ENCODE results near the gene OR4M1.
"Not testable (repeated sequence)": the region's sequence is repeated elsewhere in the genome, so short reads cannot be mapped to it uniquely, and the experiment has no call there.

The OR4M1 gene

GRCh38 chr14:19773204-19773603, at the start of gene OR4M1:
Gene OR4M1 (plus strand): TSS chr14:19773504. CDS start chr14:19780323, 6,819 bp downstream.
- in situ Hi-C loops (cut with HindIII; ENCODE audit: low sequenced_read_pairs): not testable (repeated sequence)

GRCh38 chr14:19729359-19729758, 43.9 kb upstream of the OR4M1 start:
- in situ Hi-C loops (cut with HindIII; ENCODE audit: low sequenced_read_pairs): no loop called here

- in situ Hi-C loops (cut with HindIII; ENCODE audit: low sequenced_read_pairs): no loop called here
Measured at GRCh38 chr14:19729763-19730162, 43.5 kb upstream of the OR4M1 start.

GRCh38 chr14:19733893-19734292, 39.4 kb upstream of the OR4M1 start:
- in situ Hi-C loops (cut with HindIII; ENCODE audit: low sequenced_read_pairs): not testable (repeated sequence)

- in situ Hi-C loops (cut with HindIII; ENCODE audit: low sequenced_read_pairs): no loop called here
Measured at GRCh38 chr14:19743256-19743655, 30.0 kb upstream of the OR4M1 start, which contains the start of gene OR4Q3. Gene OR4Q3 (plus strand): TSS chr14:19743571.

GRCh38 chr14:19752316-19752715, 21.0 kb upstream of the OR4M1 start:
- in situ Hi-C loops (cut with HindIII; ENCODE audit: low sequenced_read_pairs): not testable (repeated sequence)

- in situ Hi-C loops (cut with HindIII; ENCODE audit: low sequenced_read_pairs): no loop called here
Measured at GRCh38 chr14:19754172-19754571, 19.1 kb upstream of the OR4M1 start.

- in situ Hi-C loops (cut with HindIII; ENCODE audit: low sequenced_read_pairs): not testable (repeated sequence)
Measured at GRCh38 chr14:19771491-19771890, 1.8 kb upstream of the OR4M1 start.

GRCh38 chr14:19771895-19772430, 1.3 kb upstream of the OR4M1 start:
- in situ Hi-C loops (cut with HindIII; ENCODE audit: low sequenced_read_pairs): no loop called here

- in situ Hi-C loops (cut with HindIII; ENCODE audit: low sequenced_read_pairs): not testable (repeated sequence)
Measured at GRCh38 chr14:19772454-19772853, 850 bp upstream of the OR4M1 start.

GRCh38 chr14:19775587-19775986, 2.3 kb downstream of the OR4M1 start:
- in situ Hi-C loops (cut with HindIII; ENCODE audit: low sequenced_read_pairs): no loop called here

GRCh38 chr14:19785848-19786247, 12.5 kb downstream of the OR4M1 start:
- in situ Hi-C loops (cut with HindIII; ENCODE audit: low sequenced_read_pairs): not testable (repeated sequence)

- in situ Hi-C loops (cut with HindIII; ENCODE audit: low sequenced_read_pairs): not testable (repeated sequence)
Measured at GRCh38 chr14:19787318-19787717, 14.0 kb downstream of the OR4M1 start.

- in situ Hi-C loops (cut with HindIII; ENCODE audit: low sequenced_read_pairs): not testable (repeated sequence)
Measured at GRCh38 chr14:19788150-19788549, 14.8 kb downstream of the OR4M1 start.

GRCh38 chr14:19796520-19797108, 23.3 kb downstream of the OR4M1 start:
- in situ Hi-C loops (cut with HindIII; ENCODE audit: low sequenced_read_pairs): not testable (repeated sequence)

GRCh38 chr14:19799880-19800279, 26.6 kb downstream of the OR4M1 start:
- in situ Hi-C loops (cut with HindIII; ENCODE audit: low sequenced_read_pairs): no loop called here

GRCh38 chr14:19800282-19801117, 27.2 kb downstream of the OR4M1 start:
- in situ Hi-C loops (cut with HindIII; ENCODE audit: low sequenced_read_pairs): no loop called here

- in situ Hi-C loops (cut with HindIII; ENCODE audit: low sequenced_read_pairs): no loop called here
Measured at GRCh38 chr14:19801118-19801464, 27.8 kb downstream of the OR4M1 start.

GRCh38 chr14:19803470-19803869, 30.2 kb downstream of the OR4M1 start, which contains the start of gene OR4N2:
Gene OR4N2 (plus strand): TSS chr14:19803770. CDS start chr14:19827449, 23,679 bp downstream.
- in situ Hi-C loops (cut with HindIII; ENCODE audit: low sequenced_read_pairs): not testable (repeated sequence)

GRCh38 chr14:19813171-19813920, 40.0 kb downstream of the OR4M1 start:
- in situ Hi-C loops (cut with HindIII; ENCODE audit: low sequenced_read_pairs): not testable (repeated sequence)

GRCh38 chr14:19819879-19820278, 46.6 kb downstream of the OR4M1 start:
- in situ Hi-C loops (cut with HindIII; ENCODE audit: low sequenced_read_pairs): not testable (repeated sequence)
